H1 (cell line): ENCODE results near the gene PTCH2. TPM values are rescaled to one million over a fixed set of nuclear protein-coding genes. Genes with fewer than 3 reads are reported as not detected.

Experiments
- CHD1 ChIP-seq: IDR thresholded peaks from 2 replicates; pipeline ENCODE4 v1.6.1; 2012; ENCODE audit warnings: low read depth, low read length, improper control_type of control experiment
- JUND ChIP-seq: IDR thresholded peaks from 2 replicates; pipeline ENCODE4 v1.6.1; 2011; ENCODE audit warnings: mild to moderate bottlenecking, improper control_type of control experiment, low read length
- PHF8 ChIP-seq: fragments of 200-600 bp; sonication (generic); conservative IDR thresholded peaks from 2 replicates; pipeline ENCODE4 v1.7.1; 2012; ENCODE audit warnings: low read depth, mild to moderate bottlenecking, inconsistent platforms, low read length, moderate library complexity
- RNF2 ChIP-seq: fragments of 200-900, 300-1000 bp; sonication (generic); IDR thresholded peaks from 2 replicates; pipeline ENCODE4 v1.7.1; 2016; ENCODE audit warnings: borderline replicate concordance, low read depth, mild to moderate bottlenecking, antibody characterized with exemption, low read length; ENCODE audit not compliant: poor library complexity, severe bottlenecking; ENCODE audit errors: missing control alignments
- SP1 ChIP-seq: IDR thresholded peaks from 2 replicates; pipeline ENCODE4 v1.6.1; 2011; ENCODE audit warnings: low read depth, low read length
- polyA plus RNA-seq, 7 experiments: library from polyadenylated mRNA; depleted of rRNA in 3 of 7; stranded (reverse) in 5 of 7; unstranded in 2 of 7; fragments of >200 nt in 5 of 7; fragments of 200-250 nt in 2 of 7; gene quantifications; 1 replicate in 5 of 7; 2 replicates in 1 of 7; 4 replicates in 1 of 7; pipeline versions ENCODE4 v1.2.1 to v1.2.3, GENCODE V29; 2011 to 2013; ENCODE audit warnings: missing spikeins in 2 of 7, mixed read lengths in 2 of 7
- total RNA-seq: library from RNA; stranded (reverse); fragmentation: NEBNext Ultra II Directional; extraction: Animal tissue kit (Norgen Biotek cat#: 25700); gene quantifications from 2 replicates; pipeline ENCODE4 v1.2.1, GENCODE V29; 2021

PTCH2 gene
- total and polyA plus RNA-seq, 2 of the 8 experiments (the other 6 are each of a cell fraction or from before 2014, with no cell fraction given), result 0.35 to 1.2 TPM

DNA sequence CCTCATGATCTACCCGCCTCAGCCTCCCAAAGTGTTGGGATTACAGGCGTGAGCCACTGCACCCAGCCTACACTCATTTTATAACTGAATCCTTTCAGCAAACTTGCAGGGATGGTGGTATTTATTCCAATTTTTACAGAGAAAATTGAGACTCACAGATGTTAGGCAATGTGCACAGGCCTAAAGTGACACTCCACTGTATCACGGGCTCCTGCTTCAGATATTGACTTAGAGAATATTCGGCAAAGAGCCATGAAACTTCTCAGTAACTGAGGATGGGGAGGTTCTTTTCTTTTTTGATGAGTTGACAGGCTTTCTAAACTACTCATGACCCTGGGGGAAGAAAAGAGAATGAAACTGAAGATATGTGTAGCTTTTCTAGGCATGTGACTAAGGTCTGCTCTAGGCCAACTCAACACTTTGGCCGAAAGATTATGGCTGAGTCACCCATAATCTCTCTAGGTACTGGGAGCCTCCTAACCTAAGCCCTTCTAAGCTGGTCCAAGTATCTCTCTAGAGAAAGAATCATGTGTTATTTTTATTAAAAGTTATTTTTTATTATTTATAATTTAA, 19.9 kb upstream of the PTCH2 start (continued):
- TF ChIP-seq JUND (no peak), SP1 (no peak), CHD1 (no peak), PHF8 (no peak), RNF2 (no peak)
